CD4-positive, alpha-beta T cell treated with Interleukin-17A for 1 hour (primary cell): Measurements from ENCODE around the gene CNTF.

Experiments
- DNase-seq: peaks from one replicate; pipeline ENCODE4 v3.0.0-alpha.2; 2020

Gene CNTF

GRCh38 chr11:58647866-58648265 is 25.4 kb downstream of the CNTF start:
- DNase-seq: no peak

- DNase-seq: no peak
Measured at GRCh38 chr11:58649623-58650022, 27.2 kb downstream of the CNTF start.

GRCh38 chr11:58650496-58650895 is 28.0 kb downstream of the CNTF start:
- no peak for DNase-seq

- DNase-seq: no peak
Measured at GRCh38 chr11:58652726-58653280, 30.3 kb downstream of the CNTF start.

- peak; percentile 71 for DNase-seq
Measured at GRCh38 chr11:58654079-58654907, 31.8 kb downstream of the CNTF start.

GRCh38 chr11:58654908-58655296 is 32.4 kb downstream of the CNTF start:
- DNase-seq: no peak

GRCh38 chr11:58656348-58656747 is 33.9 kb downstream of the CNTF start:
- DNase-seq: no peak

GRCh38 chr11:58658623-58659022 is 36.2 kb downstream of the CNTF start:
- DNase-seq: no peak

GRCh38 chr11:58659404-58659803 is 36.9 kb downstream of the CNTF start:
- no peak for DNase-seq

- DNase-seq: no peak
Measured at GRCh38 chr11:58659910-58660570, 37.6 kb downstream of the CNTF start.

- DNase-seq: no peak
Measured at GRCh38 chr11:58671983-58672633, 49.6 kb downstream of the CNTF start.

GRCh38 chr11:58674609-58675008 is 52.1 kb downstream of the CNTF start:
- DNase-seq: no peak
